ENCODE results near the gene ERCC6L2. TPM values are rescaled to one million over a fixed set of nuclear protein-coding genes. Genes with fewer than 3 reads are reported as not detected.

Gene ERCC6L2
- total and polyA plus RNA-seq, 2 donors (not counting 3 experiments of a cell fraction or from before 2014, with no cell fraction given): 4.7 to 31.8 TPM

GRCh38 chr9:95845751-95846150, 29.7 kb upstream of the ERCC6L2 start:
- no TSS peak for BruUV-seq (replicated peaks)
- no peaks in the 10 kb centered on the region for H3K9me1 ChIP-seq (replicated peaks; ENCODE audit: control insufficient read depth, extremely low read depth, insufficient read depth, low read length)
- H3K4me1 ChIP-seq (ENCODE audit: control insufficient read depth, extremely low read depth, insufficient read depth, low read length): no peaks in the 10 kb centered on the region
- H3K27ac ChIP-seq (ENCODE audit: insufficient read depth, low read depth, low read length): no peak overlapping the region
- H3K36me3 ChIP-seq (ENCODE audit: control insufficient read depth in 2 of 2, extremely low read depth in 1 of 2, insufficient read depth in 2 of 2, low read length in 2 of 2): no peaks in the 10 kb centered on the region
- no peak overlapping the region for H3K4me2 ChIP-seq (ENCODE audit: insufficient read depth, low read length)
- no peak overlapping the region for H3K4me3 ChIP-seq (replicated peaks in 1 of 3; ENCODE audit: insufficient read depth in 1 of 3, low read depth in 1 of 3, low read length in 3 of 3)
- TF ChIP-seq, protein P1, sequence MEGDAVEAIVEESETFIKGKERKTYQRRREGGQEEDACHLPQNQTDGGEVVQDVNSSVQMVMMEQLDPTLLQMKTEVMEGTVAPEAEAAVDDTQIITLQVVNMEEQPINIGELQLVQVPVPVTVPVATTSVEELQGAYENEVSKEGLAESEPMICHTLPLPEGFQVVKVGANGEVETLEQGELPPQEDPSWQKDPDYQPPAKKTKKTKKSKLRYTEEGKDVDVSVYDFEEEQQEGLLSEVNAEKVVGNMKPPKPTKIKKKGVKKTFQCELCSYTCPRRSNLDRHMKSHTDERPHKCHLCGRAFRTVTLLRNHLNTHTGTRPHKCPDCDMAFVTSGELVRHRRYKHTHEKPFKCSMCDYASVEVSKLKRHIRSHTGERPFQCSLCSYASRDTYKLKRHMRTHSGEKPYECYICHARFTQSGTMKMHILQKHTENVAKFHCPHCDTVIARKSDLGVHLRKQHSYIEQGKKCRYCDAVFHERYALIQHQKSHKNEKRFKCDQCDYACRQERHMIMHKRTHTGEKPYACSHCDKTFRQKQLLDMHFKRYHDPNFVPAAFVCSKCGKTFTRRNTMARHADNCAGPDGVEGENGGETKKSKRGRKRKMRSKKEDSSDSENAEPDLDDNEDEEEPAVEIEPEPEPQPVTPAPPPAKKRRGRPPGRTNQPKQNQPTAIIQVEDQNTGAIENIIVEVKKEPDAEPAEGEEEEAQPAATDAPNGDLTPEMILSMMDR (IDR thresholded peaks at IDR 0.05; ENCODE audit: extremely low read depth in 1 of 2, insufficient read depth in 1 of 2, low read depth in 1 of 2, low read length in 2 of 2): no peak
- TF ChIP-seq JUN (IDR thresholded peaks at IDR 0.05; ENCODE audit: borderline replicate concordance, insufficient read depth, insufficient read length, low read depth) (no peak), POLR2A (IDR thresholded peaks at IDR 0.05; ENCODE audit: low read depth, low read length) (no peak), GATA2 (IDR thresholded peaks at IDR 0.05; ENCODE audit: insufficient read depth, insufficient read length, low read depth, low read length) (no peak), POLR2AphosphoS5 (IDR thresholded peaks at IDR 0.05; ENCODE audit: insufficient read depth, low read depth, low read length) (no peak), FOS (IDR thresholded peaks at IDR 0.05; ENCODE audit: borderline replicate concordance, insufficient read depth, low read length) (no peak), MYC (IDR thresholded peaks at IDR 0.05; ENCODE audit: low read depth, low read length) (no peak), EZH2 (IDR thresholded peaks at IDR 0.05; ENCODE audit: borderline replicate concordance, low read depth, low read length, severe bottlenecking) (no peak)
- TF ChIP-seq, protein P2, sequence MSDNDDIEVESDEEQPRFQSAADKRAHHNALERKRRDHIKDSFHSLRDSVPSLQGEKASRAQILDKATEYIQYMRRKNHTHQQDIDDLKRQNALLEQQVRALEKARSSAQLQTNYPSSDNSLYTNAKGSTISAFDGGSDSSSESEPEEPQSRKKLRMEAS (IDR thresholded peaks at IDR 0.05; ENCODE audit: insufficient read depth, insufficient read length): no peak
- dilution Hi-C loops (cut with MboI; ENCODE audit: extremely low pct_ligation_motif_present, low sequenced_read_pairs) (no loop called here), intact Hi-C loops (cut with micrococcal nuclease) (no loop called here)
- H3K79me2 ChIP-seq (ENCODE audit: control insufficient read depth, insufficient read depth, low read length): no peaks in the 10 kb centered on the region
- no peaks in the 10 kb centered on the region for H3K9me3 ChIP-seq (replicated peaks; ENCODE audit: control insufficient read depth, insufficient read depth, low read length)
- H4K20me1 ChIP-seq (replicated peaks; ENCODE audit: control insufficient read depth, extremely low read depth, insufficient read depth, low read length): no peaks in the 10 kb centered on the region
- H3K27me3 ChIP-seq (ENCODE audit: control insufficient read depth in 2 of 2, insufficient read depth in 2 of 2, low read length in 2 of 2): no peaks in the 10 kb centered on the region
- H2AFZ ChIP-seq (ENCODE audit: low read depth, low read length): no peak overlapping the region
- FAIRE-seq (no peak), DNase-seq (ENCODE audit: low read depth, low spot score) (no peak)
- no peak overlapping the region for H3K9ac ChIP-seq (replicated peaks; ENCODE audit: extremely low read depth, insufficient read depth, low read length)
- POLR2A ChIA-PET: no interaction called here
- CTCF ChIA-PET: interaction anchor here (0.8 to 1.9 kb wide), 6 partner anchors 8 to 118 kb away, joined by 3 to 4 read pairs (median 4); partner anchors contain the start of gene ERCC6L2
